Suprapubic skin (tissue), 3 donors: ENCODE measurements around the gene CDK18.

Experiments
- CTCF ChIP-seq, 2 donors: fragments of 200-600 bp in 1 of 2; fragments of 450-650 bp in 1 of 2; sonication (generic) in 1 of 2; IDR thresholded peaks; one replicate each; pipeline ENCODE4 v1.5.1; 2016 to 2019; ENCODE audit warnings: antibody characterized with exemption in 2 of 2, mild to moderate bottlenecking in 1 of 2, moderate library complexity in 1 of 2
- EP300 ChIP-seq: sonication (generic); formaldehyde crosslinking; IDR thresholded peaks from one replicate; pipeline ENCODE4 v1.6.1; 2017; ENCODE audit warnings: antibody characterized with exemption
- POLR2A ChIP-seq, 2 donors: fragments of 450-650 bp; IDR thresholded peaks; one replicate each; pipeline ENCODE4 v1.6.1; 2017; ENCODE audit warnings: antibody characterized with exemption in 2 of 2, mild to moderate bottlenecking in 2 of 2, moderate library complexity in 2 of 2

DNA sequence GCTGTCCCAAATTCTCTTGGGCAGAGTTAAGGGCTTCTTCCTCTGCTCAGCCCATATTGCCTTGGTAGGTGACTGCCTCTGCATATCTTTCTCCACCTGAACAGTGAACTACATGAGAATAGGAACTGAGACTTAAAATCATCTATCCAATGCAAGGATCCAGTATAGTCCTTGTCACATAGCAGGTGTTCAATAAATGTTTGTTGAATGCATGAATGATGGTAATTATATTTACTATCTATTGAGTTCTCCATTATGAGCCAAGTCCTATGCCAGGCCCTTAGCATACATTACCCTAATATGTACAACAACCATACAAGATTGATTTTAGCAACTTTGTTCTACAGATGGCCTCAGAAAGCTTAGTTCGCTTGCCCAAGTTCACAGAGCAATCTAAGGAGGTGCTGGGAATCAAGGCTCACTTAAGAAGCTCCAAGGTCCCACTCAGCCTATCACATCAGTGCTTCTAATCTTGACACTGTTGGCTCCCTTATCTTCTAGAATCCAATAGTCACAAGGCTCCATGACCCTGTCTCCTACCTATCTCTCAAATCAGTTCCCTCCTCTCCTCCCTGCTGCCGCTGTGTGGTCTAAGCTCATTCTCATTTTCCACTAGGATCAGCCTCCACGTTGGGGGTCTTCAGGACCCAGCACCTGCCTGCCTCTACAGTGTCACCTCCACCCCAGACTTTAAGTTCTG is 2.2 kb upstream of the CDK18 start:
- TF ChIP-seq CTCF (IDR thresholded peaks at IDR 0.05): no peak
- TF ChIP-seq POLR2A (IDR thresholded peaks at IDR 0.05): no peak
- TF ChIP-seq EP300: no peak
